ENCODE data around the gene OPN5. TPM values are rescaled to one million over a fixed set of nuclear protein-coding genes. Genes with fewer than 3 reads are reported as not detected.

OPN5 gene, protein sequence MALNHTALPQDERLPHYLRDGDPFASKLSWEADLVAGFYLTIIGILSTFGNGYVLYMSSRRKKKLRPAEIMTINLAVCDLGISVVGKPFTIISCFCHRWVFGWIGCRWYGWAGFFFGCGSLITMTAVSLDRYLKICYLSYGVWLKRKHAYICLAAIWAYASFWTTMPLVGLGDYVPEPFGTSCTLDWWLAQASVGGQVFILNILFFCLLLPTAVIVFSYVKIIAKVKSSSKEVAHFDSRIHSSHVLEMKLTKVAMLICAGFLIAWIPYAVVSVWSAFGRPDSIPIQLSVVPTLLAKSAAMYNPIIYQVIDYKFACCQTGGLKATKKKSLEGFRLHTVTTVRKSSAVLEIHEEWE
- not detected in 2 replicates for total RNA-seq

GRCh38 chr6:47781732-47782131, at the start of gene OPN5:
Gene OPN5, plus strand, starts transcription at chr6:47782032. Its CDS starts 35 bp downstream, at chr6:47782067.

Other genes starting within 250 kb of the OPN5 start
- 16.0 and 27.0 TPM in 2 replicates for gene ADGRF4, start 83.5 kb upstream of the OPN5 start, total RNA-seq

Data from tracheal epithelial cell (primary cell).